Endothelial cell of umbilical vein (primary cell): Measurements from ENCODE around the gene CPLX1. TPM values are rescaled to one million over a fixed set of nuclear protein-coding genes. Genes with fewer than 3 reads are reported as not detected.

Source experiments
- BruUV-seq: library from RNA; stranded (reverse); fragments of 400-500 nt; replicated peaks from 2 replicates; lab custom pipeline; 2021; lab: Mats Ljungman, UMichigan
- CTCF ChIA-PET: fragments of 300-600, 350-600 bp; sonication (Branson Sonifier 250); formaldehyde crosslinking; loops from one replicate; lab custom pipeline; 2021; ENCODE audit warnings: antibody characterized with exemption, inconsistent platforms; lab: Charles Lee
- POLR2A ChIA-PET: fragments of 300-600, 350-600 bp; sonication (Branson Sonifier 250); formaldehyde crosslinking; loops from one replicate; lab custom pipeline; 2021; ENCODE audit warnings: antibody characterized with exemption, inconsistent platforms; lab: Charles Lee
- DNase-seq: peaks from one replicate; pipeline ENCODE4 v3.0.0-alpha.2; 2011; ENCODE audit warnings: low read depth, low spot score
- FAIRE-seq: peaks from 2 replicates; lab custom pipeline; 2011; peaks lifted over from hg19 to GRCh38; lab: Jason Lieb, UNC
- H2AFZ ChIP-seq: 2 replicates; pipeline ENCODE4 v1.6.0; 2012; ENCODE audit warnings: low read depth, low read length, control low read depth, inconsistent platforms
- H3K27ac ChIP-seq: 2 replicates; pipeline ENCODE4 v1.5.1; 2011; ENCODE audit warnings: low read depth, mild to moderate bottlenecking, control low read depth, low read length, moderate library complexity; ENCODE audit not compliant: insufficient read depth
- H3K27me3 ChIP-seq, 2 experiments: 2 replicates each; pipeline versions ENCODE4 v1.6.0 to v1.6.1; 2011; ENCODE audit warnings: low read length in 2 of 2, mixed read lengths in 1 of 2; ENCODE audit not compliant: control insufficient read depth in 2 of 2, insufficient read depth in 2 of 2
- H3K36me3 ChIP-seq, 2 experiments: 2 replicates in 1 of 2; 3 replicates in 1 of 2; pipeline ENCODE4 v1.5.1; 2011; ENCODE audit warnings: low read length in 2 of 2, mild to moderate bottlenecking in 1 of 2, moderate library complexity in 1 of 2; ENCODE audit not compliant: control insufficient read depth in 2 of 2, insufficient read depth in 2 of 2; ENCODE audit errors: extremely low read depth in 1 of 2
- H3K4me1 ChIP-seq: 3 replicates; pipeline ENCODE4 v1.5.1; 2011; ENCODE audit warnings: mild to moderate bottlenecking, low read length; ENCODE audit not compliant: control insufficient read depth, insufficient read depth; ENCODE audit errors: extremely low read depth
- H3K4me2 ChIP-seq: 2 replicates; pipeline ENCODE4 v1.6.1; 2011; ENCODE audit warnings: low read length, control low read depth, mixed read lengths; ENCODE audit not compliant: insufficient read depth
- H3K4me3 ChIP-seq, 3 experiments: fragments of 200-600 bp in 1 of 3; sonication (generic), shearing (Covaris generic) in 1 of 3; replicated peaks in 1 of 3; 2 replicates each; pipeline ENCODE4 v1.5.1; 2011 to 2016; ENCODE audit warnings: control low read depth in 3 of 3, low read length in 3 of 3, mild to moderate bottlenecking in 2 of 3, inconsistent platforms in 1 of 3, low read depth in 1 of 3, moderate library complexity in 1 of 3; ENCODE audit not compliant: insufficient read depth in 1 of 3
- H3K79me2 ChIP-seq: 2 replicates; pipeline ENCODE4 v1.6.0; 2012; ENCODE audit warnings: low read length, inconsistent platforms; ENCODE audit not compliant: control insufficient read depth, insufficient read depth
- H3K9ac ChIP-seq: replicated peaks from 2 replicates; pipeline ENCODE3; 2011; ENCODE audit warnings: low read length, control low read depth; ENCODE audit not compliant: insufficient read depth; ENCODE audit errors: extremely low read depth
- H3K9me1 ChIP-seq: replicated peaks from 3 replicates; pipeline ENCODE4 v1.6.0; 2011; ENCODE audit warnings: mild to moderate bottlenecking, low read length; ENCODE audit not compliant: control insufficient read depth, insufficient read depth; ENCODE audit errors: extremely low read depth
- H3K9me3 ChIP-seq: replicated peaks from 2 replicates; pipeline ENCODE4 v1.5.1; 2012; ENCODE audit warnings: low read length, inconsistent platforms; ENCODE audit not compliant: control insufficient read depth, insufficient read depth
- H4K20me1 ChIP-seq: replicated peaks from 2 replicates; pipeline ENCODE3; 2011; ENCODE audit warnings: mild to moderate bottlenecking, low read length; ENCODE audit not compliant: control insufficient read depth, insufficient read depth; ENCODE audit errors: extremely low read depth
- CTCF ChIP-seq, 2 donors: IDR thresholded peaks; 1 replicate in 1 of 2; 2 replicates in 1 of 2; pipeline ENCODE4 v1.5.1; 2011; ENCODE audit warnings: low read length in 2 of 2, mild to moderate bottlenecking in 2 of 2, moderate library complexity in 2 of 2, control low read depth in 1 of 2, inconsistent platforms in 1 of 2, low read depth in 1 of 2; ENCODE audit not compliant: insufficient read depth in 1 of 2; ENCODE audit errors: extremely low read depth in 1 of 2
- EZH2 ChIP-seq: IDR thresholded peaks from 2 replicates; pipeline ENCODE4 v1.6.1; 2012; ENCODE audit warnings: borderline replicate concordance, low read depth, mild to moderate bottlenecking, moderate library complexity, low read length, inconsistent platforms; ENCODE audit not compliant: severe bottlenecking
- FOS ChIP-seq: IDR thresholded peaks from 2 replicates; pipeline ENCODE4 v1.6.1; 2011; ENCODE audit warnings: mild to moderate bottlenecking, low read length, moderate library complexity, borderline replicate concordance; ENCODE audit not compliant: insufficient read depth
- GATA2 ChIP-seq: IDR thresholded peaks from 2 replicates; pipeline ENCODE4 v1.7.0; 2011; ENCODE audit warnings: low read depth, mild to moderate bottlenecking, moderate library complexity, mixed read lengths, low read length; ENCODE audit not compliant: insufficient read length, insufficient read depth
- JUN ChIP-seq: IDR thresholded peaks from 2 replicates; pipeline ENCODE4 v1.6.1; 2011; ENCODE audit warnings: borderline replicate concordance, low read depth; ENCODE audit not compliant: insufficient read length, insufficient read depth
- MYC ChIP-seq: IDR thresholded peaks from one replicate; pipeline ENCODE4 v1.6.1; 2011; ENCODE audit warnings: mild to moderate bottlenecking, low read depth, low read length
- POLR2A ChIP-seq: IDR thresholded peaks from 2 replicates; pipeline ENCODE4 v1.6.1; 2012; ENCODE audit warnings: low read depth, mild to moderate bottlenecking, control low read depth, low read length
- POLR2AphosphoS5 ChIP-seq: IDR thresholded peaks from 2 replicates; pipeline ENCODE4 v1.6.1; 2012; ENCODE audit warnings: low read depth, mild to moderate bottlenecking, control low read depth, low read length, moderate library complexity; ENCODE audit not compliant: insufficient read depth
- dilution Hi-C: fragments of 300-500 bp; cut with MboI; formaldehyde crosslinking; loops from one replicate; pipeline ENCODE4 v1.15.0; 2019; ENCODE audit warnings: low sequenced_read_pairs; ENCODE audit not compliant: extremely low pct_ligation_motif_present
- intact Hi-C: fragments of 100-400 bp; cut with micrococcal nuclease; formaldehyde crosslinking; loops from one replicate; pipeline ENCODE4 v1.10.0; 2022
- polyA plus RNA-seq, 4 experiments: library from polyadenylated mRNA; depleted of rRNA in 3 of 4; stranded (reverse) in 3 of 4; unstranded in 1 of 4; fragments of >200 nt; gene quantifications; 2 replicates each; pipeline versions ENCODE4 v1.2.1 to v1.2.3, GENCODE V29; 2011 to 2012; ENCODE audit warnings: missing spikeins in 1 of 4
- total RNA-seq: library from RNA; stranded (reverse); gene quantifications from 2 replicates; pipeline ENCODE4 v1.2.3, GENCODE V29; 2021
- TF ChIP-seq, protein P1 (sequence below): IDR thresholded peaks from 2 replicates; pipeline ENCODE4 v1.6.1; 2011; ENCODE audit not compliant: insufficient read depth, insufficient read length

CPLX1 gene
- total and polyA plus RNA-seq, 2 donors (not counting 3 experiments of a cell fraction or from before 2014, with no cell fraction given) = 1.0 to 1.8 TPM

- FAIRE-seq (no peak), DNase-seq (no peak)
- intact Hi-C loops (loop anchor here (5.0 kb wide), 2 partner anchors 43 to 263 kb away; partner anchors contain the start of gene CPLX1), dilution Hi-C loops (no loop called here)
- no peak for TF ChIP-seq MYC
- no peak for TF ChIP-seq CTCF (IDR thresholded peaks at IDR 0.05; ENCODE audit: extremely low read depth in 1 of 2, insufficient read depth in 1 of 2, low read depth in 1 of 2, low read length in 2 of 2)
- TF ChIP-seq GATA2 = no peak
- TF ChIP-seq, protein P1, sequence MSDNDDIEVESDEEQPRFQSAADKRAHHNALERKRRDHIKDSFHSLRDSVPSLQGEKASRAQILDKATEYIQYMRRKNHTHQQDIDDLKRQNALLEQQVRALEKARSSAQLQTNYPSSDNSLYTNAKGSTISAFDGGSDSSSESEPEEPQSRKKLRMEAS = no peak
- no peak for TF ChIP-seq JUN
- TF ChIP-seq FOS = no peak
- TF ChIP-seq POLR2A = no peak
- TF ChIP-seq EZH2 = no peak
- no peak for TF ChIP-seq POLR2AphosphoS5
- Histone ChIP-seq H3K9me1 (no peaks in the 10 kb centered on the region), H3K4me1 (peaks cover 19% of the 10 kb centered on the region), H3K79me2 (peaks cover 19% of the 10 kb centered on the region), H2AFZ (no peak overlapping the region), H3K9ac (no peak overlapping the region), H3K4me3 (no peak overlapping the region), H4K20me1 (no peaks in the 10 kb centered on the region), H3K36me3 (peaks cover 0 to 2% of the 10 kb centered on the region in 2 experiments), H3K9me3 (no peaks in the 10 kb centered on the region), H3K27ac (no peak overlapping the region), H3K4me2 (no peak overlapping the region), H3K27me3 (peaks cover 0 to 2% of the 10 kb centered on the region in 2 experiments)
- CTCF ChIA-PET = interaction anchor here (0.8 kb wide), 1 partner anchor 10 kb away, joined by 3 read pairs; no protein-coding TSS in a partner anchor
- POLR2A ChIA-PET = no interaction called here
- BruUV-seq = no TSS peak
Observed at GRCh38 chr4:784401-785331, 41.3 kb downstream of the CPLX1 start.
